Nephron progenitor cell (in vitro differentiated cells): ENCODE measurements around the gene ACTG1.

Source experiments
- DNase-seq: peaks from one replicate; pipeline ENCODE4 v3.0.0; 2021
- H3K27ac Mint-ChIP-seq: 2 replicates; pipeline ENCODE4 v1.8.0; 2021; ENCODE audit warnings: mild to moderate bottlenecking, moderate library complexity, mixed read lengths
- H3K27me3 Mint-ChIP-seq: 2 replicates; pipeline ENCODE4 v1.8.0; 2021; ENCODE audit warnings: mild to moderate bottlenecking, low read depth, mixed read lengths; ENCODE audit not compliant: poor library complexity
- H3K36me3 Mint-ChIP-seq: 2 replicates; pipeline ENCODE4 v1.8.0; 2021; ENCODE audit warnings: low read depth, mixed read lengths
- H3K4me1 Mint-ChIP-seq: 2 replicates; pipeline ENCODE4 v1.8.0; 2021; ENCODE audit warnings: mixed read lengths
- H3K4me3 Mint-ChIP-seq: 2 replicates; pipeline ENCODE4 v1.8.0; 2021; ENCODE audit warnings: mild to moderate bottlenecking, moderate library complexity, mixed read lengths
- H3K9me3 Mint-ChIP-seq: 2 replicates; pipeline ENCODE4 v1.8.0; 2021; ENCODE audit warnings: mild to moderate bottlenecking, moderate library complexity, mixed read lengths
- TF ChIP-seq, protein P1 (sequence below): fragments of 200-600 bp; sonication (generic); IDR thresholded peaks from 2 replicates; pipeline ENCODE4 v1.5.0; 2021; ENCODE audit warnings: antibody characterized with exemption

The ACTG1 gene

DNA sequence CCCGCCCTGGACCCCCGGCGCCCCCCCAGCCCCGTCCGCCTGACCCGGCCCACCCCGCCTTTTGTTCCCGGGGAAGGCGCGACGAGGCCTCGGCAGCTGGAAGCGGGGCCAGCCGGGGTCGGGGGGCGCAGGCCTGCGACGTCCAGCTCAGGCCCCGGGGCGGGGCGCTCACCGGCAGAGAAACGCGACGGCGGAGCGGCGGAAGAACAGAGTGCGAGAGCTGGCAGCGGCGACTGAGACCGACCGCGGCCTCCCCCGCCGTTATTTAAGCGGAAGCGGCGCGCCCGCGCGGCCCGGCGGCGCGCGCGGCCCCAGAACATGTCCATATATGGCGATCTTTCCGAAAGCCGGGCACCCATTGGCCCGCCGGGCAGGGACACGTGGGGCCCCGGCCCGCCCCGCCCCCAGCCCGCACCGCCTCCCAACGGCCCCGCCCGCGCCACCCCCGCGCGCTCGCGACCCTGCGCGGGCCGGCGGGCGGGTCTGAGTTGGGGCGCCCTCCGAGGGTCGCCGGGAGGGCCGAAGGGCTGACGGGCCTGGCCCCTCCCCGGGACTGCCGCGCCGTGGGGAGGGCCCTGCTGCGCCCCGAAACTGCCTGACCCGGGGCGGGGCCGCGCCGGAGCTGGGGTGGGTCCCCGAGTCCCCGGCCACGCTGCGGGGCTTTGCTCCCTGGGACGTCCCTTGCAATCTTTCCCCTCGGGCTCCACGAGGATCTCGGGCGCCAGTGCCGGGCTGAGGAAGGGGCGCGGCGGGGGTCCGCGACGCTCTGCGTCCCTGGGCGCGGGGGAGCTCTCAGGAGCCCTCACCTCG lies at the start of gene ACTG1:
TSS of gene ACTG1 (minus strand) at position 238 of the 810 bp plus-strand sequence. CDS start 445 bp downstream, outside the sequence.
- Mint-ChIP-seq H3K27ac (peak within 1 kb of the TSS; percentile 98), H3K36me3 (peaks cover 42% of the 10 kb centered on the region), H3K4me3 (peak within 1 kb of the TSS; percentile 100), H3K27me3 (peaks cover 9% of the 10 kb centered on the region), H3K9me3 (peaks cover 16% of the 10 kb centered on the region), H3K4me1 (peaks cover 54% of the 10 kb centered on the region)
- peak; percentile 88 for DNase-seq
- TF ChIP-seq, protein P1, sequence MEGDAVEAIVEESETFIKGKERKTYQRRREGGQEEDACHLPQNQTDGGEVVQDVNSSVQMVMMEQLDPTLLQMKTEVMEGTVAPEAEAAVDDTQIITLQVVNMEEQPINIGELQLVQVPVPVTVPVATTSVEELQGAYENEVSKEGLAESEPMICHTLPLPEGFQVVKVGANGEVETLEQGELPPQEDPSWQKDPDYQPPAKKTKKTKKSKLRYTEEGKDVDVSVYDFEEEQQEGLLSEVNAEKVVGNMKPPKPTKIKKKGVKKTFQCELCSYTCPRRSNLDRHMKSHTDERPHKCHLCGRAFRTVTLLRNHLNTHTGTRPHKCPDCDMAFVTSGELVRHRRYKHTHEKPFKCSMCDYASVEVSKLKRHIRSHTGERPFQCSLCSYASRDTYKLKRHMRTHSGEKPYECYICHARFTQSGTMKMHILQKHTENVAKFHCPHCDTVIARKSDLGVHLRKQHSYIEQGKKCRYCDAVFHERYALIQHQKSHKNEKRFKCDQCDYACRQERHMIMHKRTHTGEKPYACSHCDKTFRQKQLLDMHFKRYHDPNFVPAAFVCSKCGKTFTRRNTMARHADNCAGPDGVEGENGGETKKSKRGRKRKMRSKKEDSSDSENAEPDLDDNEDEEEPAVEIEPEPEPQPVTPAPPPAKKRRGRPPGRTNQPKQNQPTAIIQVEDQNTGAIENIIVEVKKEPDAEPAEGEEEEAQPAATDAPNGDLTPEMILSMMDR, result no peak

DNA sequence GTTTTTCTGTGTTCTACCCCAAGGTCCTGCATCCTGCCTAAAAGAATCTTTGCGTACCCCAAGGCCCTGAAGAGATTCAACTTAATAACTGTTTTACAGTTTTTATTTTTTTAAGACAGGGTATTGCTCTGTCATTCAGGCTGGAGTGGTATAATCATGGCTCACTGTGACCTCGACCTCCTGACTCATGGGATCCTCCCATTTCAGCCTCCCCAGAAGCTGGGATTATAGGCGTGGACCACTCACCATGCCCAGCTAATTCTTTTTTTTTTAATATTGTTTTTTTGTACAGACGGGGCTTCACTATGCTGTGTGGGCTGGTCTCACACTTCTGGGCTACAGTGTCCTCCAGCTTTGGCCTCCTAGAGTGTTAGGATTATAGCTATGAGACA lies 48.9 kb upstream of the ACTG1 start:
- TF ChIP-seq, protein P1, result no peak
- Mint-ChIP-seq H3K9me3 (no peaks in the 10 kb centered on the region), H3K4me3 (no peak overlapping the region), H3K27me3 (no peaks in the 10 kb centered on the region), H3K4me1 (peaks cover 3% of the 10 kb centered on the region), H3K27ac (peak overlapping the region; percentile 46), H3K36me3 (peaks cover 54% of the 10 kb centered on the region)
- DNase-seq, result no peak

DNA sequence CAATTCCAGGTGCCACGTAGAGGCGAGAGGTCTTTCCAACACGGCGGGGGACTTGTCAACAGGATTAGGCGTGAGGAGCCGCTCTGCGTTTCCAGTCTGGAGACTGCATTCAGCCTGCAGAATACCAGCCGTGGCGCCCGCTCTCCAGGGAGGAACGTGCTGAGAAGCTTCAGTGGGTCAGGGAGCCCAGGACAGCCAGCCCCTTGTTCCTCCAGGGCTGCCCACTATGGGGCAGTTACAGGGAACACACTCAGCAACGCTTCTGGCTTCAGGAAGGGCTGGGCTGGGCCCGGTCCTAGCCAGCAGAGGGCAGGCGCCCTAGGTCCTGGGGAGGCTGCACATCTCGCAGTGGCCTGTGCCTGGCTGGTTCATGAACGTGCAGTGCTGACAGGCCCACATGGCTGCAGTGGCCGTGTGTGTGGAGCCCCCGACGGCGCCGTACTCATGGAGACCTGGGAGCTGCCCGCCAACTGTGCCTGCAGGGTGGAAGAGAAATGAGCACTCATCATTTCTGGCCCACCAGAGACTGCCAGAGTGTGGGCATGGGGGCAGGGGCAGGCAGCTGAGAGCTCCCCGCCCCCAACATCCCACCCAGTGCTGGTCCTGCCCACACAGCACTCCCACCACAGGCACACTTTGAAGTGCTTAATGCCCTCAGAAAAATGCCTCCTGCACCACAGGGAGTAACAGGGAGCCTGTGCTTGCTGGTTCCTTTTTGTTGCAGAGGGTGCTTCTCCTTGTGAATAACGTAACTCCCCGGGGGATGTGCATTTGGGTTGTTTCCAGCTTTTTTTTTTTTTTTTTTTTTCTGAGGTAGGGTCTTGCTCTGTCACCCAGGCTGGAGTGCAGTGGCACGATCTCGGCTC lies 46.6 kb upstream of the ACTG1 start:
- no peak for DNase-seq
- Mint-ChIP-seq H3K4me1 (peaks cover 3% of the 10 kb centered on the region), H3K36me3 (peaks cover 35% of the 10 kb centered on the region), H3K4me3 (no peak overlapping the region), H3K9me3 (no peaks in the 10 kb centered on the region), H3K27ac (no peak overlapping the region), H3K27me3 (no peaks in the 10 kb centered on the region)
- TF ChIP-seq, protein P1, result no peak

DNA sequence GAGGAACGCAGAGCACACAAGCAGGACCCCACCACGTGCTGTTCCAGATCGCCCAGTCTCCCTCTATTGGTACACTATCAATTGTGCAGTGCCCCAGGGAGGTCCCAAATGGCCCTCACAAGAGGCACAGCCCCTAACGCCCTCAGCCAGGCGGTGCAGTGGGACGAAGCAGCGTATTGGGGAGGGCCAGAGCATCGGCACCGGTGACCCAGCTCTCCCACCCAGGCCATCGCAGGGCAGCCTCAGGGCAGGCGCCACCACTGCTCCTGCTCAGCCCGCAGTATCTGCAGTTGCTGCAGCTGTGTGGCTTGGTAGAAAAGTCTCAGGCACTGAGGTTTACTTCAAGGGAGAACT lies 45.5 kb upstream of the ACTG1 start:
- peaks cover 14% of the 10 kb centered on the region for H3K4me1 Mint-ChIP-seq
- no peak overlapping the region for H3K27ac Mint-ChIP-seq
- no peaks in the 10 kb centered on the region for H3K9me3 Mint-ChIP-seq
- no peak for DNase-seq
- no peaks in the 10 kb centered on the region for H3K27me3 Mint-ChIP-seq
- peaks cover 27% of the 10 kb centered on the region for H3K36me3 Mint-ChIP-seq
- TF ChIP-seq, protein P1, result no peak
- H3K4me3 Mint-ChIP-seq, result no peak overlapping the region

DNA sequence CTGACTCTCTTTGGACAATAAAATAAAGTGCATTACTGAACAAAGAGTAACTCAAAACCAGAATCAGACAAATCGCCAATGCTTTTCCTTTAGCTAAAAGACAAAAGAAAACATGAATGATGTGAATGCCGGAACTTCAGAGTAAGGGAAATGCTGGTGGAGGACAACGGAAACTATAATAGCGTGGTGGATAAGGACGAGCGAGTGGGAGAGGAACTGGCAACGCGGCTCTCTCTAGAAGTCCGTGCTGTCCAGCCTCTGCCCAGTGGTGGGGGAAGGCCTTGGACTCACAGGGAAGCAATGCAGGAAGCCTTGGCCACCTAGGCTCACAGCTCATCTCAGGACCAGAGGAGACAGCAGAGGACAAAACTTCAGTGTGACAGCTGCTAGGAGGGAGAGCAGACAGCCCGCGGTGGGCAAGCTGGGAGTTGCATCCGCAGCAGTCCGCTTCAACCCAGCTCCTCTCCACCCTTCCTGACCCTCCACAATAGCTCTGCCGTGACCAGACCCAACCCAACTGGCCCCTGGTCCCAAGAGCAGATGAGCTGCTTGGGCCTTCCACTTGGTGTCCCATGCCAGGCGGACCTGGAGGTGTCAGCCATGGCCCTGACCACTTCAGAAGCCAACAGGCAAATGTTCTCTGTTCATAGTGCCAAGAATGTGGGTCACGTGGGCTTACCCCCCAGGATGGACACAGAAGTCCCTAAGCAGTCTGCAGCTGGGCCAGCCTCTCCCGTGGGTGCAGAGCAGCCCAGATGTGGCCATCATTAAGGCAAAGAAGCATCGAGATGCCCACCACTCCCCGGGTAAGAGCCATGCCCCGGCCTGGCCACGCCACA lies 44.9 kb upstream of the ACTG1 start:
- no peaks in the 10 kb centered on the region for H3K9me3 Mint-ChIP-seq
- TF ChIP-seq, protein P1, result no peak
- no peak for DNase-seq
- H3K27me3 Mint-ChIP-seq, result no peaks in the 10 kb centered on the region
- peaks cover 23% of the 10 kb centered on the region for H3K36me3 Mint-ChIP-seq
- peak overlapping the region; percentile 37 for H3K27ac Mint-ChIP-seq
- H3K4me1 Mint-ChIP-seq, result peaks cover 17% of the 10 kb centered on the region
- H3K4me3 Mint-ChIP-seq, result no peak overlapping the region
